ENCODE data around the gene SCUBE2.

SCUBE2 gene

GRCh38 chr11:9038541-9038940, 52.9 kb downstream of the SCUBE2 start:
- no peak for TF ChIP-seq CTCF (IDR thresholded peaks at IDR 0.05; ENCODE audit: insufficient read depth, low read depth, low read length, missing control alignments)
- DNase-seq (ENCODE audit: low read depth), result no peak
- H3K4me3 ChIP-seq (ENCODE audit: low read depth, low read length), result no peak overlapping the region

- no peak for TF ChIP-seq CTCF (IDR thresholded peaks at IDR 0.05; ENCODE audit: insufficient read depth, low read depth, low read length, missing control alignments)
- no peak for DNase-seq (ENCODE audit: low read depth)
- no peak overlapping the region for H3K4me3 ChIP-seq (ENCODE audit: low read depth, low read length)
These were observed 53.4 kb downstream of the SCUBE2 start for GRCh38 chr11:9037963-9038362.

GRCh38 chr11:9037046-9037780, 54.2 kb downstream of the SCUBE2 start:
- no peak for DNase-seq (ENCODE audit: low read depth)
- no peak overlapping the region for H3K4me3 ChIP-seq (ENCODE audit: low read depth, low read length)
- TF ChIP-seq CTCF (IDR thresholded peaks at IDR 0.05; ENCODE audit: insufficient read depth, low read depth, low read length, missing control alignments), result no peak

GRCh38 chr11:9030601-9031000, 60.8 kb downstream of the SCUBE2 start:
- H3K4me3 ChIP-seq (ENCODE audit: low read depth, low read length), result no peak overlapping the region
- no peak for TF ChIP-seq CTCF (IDR thresholded peaks at IDR 0.05; ENCODE audit: insufficient read depth, low read depth, low read length, missing control alignments)
- DNase-seq (ENCODE audit: low read depth), result no peak

GRCh38 chr11:9029422-9029821, 62.0 kb downstream of the SCUBE2 start:
- H3K4me3 ChIP-seq (ENCODE audit: low read depth, low read length), result no peak overlapping the region
- DNase-seq (ENCODE audit: low read depth), result no peak
- TF ChIP-seq CTCF (IDR thresholded peaks at IDR 0.05; ENCODE audit: insufficient read depth, low read depth, low read length, missing control alignments), result no peak

GRCh38 chr11:9028581-9028980, 62.8 kb downstream of the SCUBE2 start:
- TF ChIP-seq CTCF (IDR thresholded peaks at IDR 0.05; ENCODE audit: insufficient read depth, low read depth, low read length, missing control alignments), result no peak
- no peak for DNase-seq (ENCODE audit: low read depth)
- no peak overlapping the region for H3K4me3 ChIP-seq (ENCODE audit: low read depth, low read length)
